Islet of Langerhans (tissue), 1 donor: ENCODE measurements around the gene DIP2C.
"Not testable (repeated sequence)": the region's sequence is repeated elsewhere in the genome, so short reads cannot be mapped to it uniquely, and the experiment has no call there.

Source experiments
- FAIRE-seq: peaks from one replicate; lab custom pipeline; 2011; peaks lifted over from hg19 to GRCh38; lab: Jason Lieb, UNC

The DIP2C gene

DNA sequence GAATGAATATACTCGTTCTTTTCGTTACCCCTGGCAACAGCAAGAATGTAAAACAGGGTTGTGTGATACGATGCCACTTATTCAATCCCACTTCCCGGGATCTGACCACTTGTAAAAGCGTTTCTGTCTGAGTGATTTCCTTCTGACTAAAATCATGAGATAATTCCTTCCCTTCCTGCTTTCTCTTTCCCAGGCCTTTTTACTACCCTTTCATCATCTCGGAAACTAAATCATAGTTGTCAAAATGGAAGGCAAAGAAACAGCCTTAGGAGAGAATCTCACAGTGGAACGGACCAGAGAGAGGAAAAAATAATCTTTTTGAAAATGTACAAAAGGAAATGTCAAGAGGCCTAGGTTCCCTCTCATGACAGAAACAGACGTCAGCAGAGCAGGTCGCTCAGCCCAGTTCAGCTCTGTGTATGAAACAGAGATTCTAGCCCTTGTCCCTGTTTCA, 29.8 kb downstream of the DIP2C start:
- peak; percentile 94 for FAIRE-seq

DNA sequence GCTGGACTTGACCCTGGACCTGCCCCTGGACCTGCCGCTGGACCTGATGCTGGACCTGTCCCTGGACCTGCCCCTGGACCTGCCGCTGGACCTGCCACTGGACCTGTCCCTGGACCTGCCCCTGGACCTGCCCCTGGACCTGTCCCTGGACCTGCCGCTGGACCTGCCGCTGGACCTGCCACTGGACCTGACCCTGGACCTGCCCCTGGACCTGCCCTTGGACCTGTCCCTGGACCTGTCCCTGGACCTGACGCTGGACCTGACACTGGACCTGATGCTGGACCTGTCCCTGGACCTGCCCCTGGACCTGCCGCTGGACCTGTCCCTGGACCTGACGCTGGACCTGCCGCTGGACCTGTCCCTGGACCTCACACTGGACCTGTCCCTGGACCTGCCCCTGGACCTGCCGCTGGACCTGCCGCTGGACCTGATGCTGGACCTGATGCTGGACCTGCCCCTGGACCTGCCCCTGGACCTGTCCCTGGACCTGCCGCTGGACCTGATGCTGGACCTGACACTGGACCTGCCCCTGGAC, 31.6 kb downstream of the DIP2C start:
- not testable (repeated sequence) for FAIRE-seq

DNA sequence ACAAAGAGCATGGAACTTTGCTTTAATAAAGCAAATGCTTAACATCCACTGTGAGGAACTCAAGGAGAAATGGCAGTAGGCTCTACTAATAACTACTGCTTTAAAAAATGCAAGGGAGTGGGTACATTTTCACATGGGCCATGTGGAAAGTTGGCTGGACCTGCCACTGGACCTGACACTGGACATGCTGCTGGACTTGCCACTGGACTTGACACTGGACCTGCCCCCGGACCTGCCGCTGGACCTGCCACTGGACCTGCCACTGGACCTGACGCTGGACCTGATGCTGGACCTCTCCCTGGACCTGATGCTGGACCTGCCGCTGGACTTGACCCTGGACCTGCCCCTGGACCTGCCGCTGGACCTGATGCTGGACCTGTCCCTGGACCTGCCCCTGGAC, 32.6 kb downstream of the DIP2C start:
- no peak for FAIRE-seq

DNA sequence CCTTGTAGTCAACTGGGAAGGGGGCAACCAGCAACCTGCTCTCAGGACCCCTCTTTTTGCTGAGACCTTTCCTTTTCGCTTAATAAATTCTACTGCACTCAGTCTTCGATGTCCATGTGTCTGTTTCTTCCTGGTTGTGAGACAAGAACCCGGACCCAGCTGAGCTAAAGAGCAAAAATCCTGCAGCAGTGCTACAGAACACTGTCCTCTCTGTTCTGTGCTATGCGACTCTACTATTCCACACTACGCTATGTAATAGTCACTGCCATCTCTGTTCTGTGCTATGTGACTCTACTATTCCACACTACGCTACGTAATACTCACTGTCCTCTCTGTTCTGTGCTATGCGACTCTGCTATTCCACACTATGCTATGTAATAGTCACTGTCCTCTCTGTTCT, 34.3 kb downstream of the DIP2C start:
- no peak for FAIRE-seq

DNA sequence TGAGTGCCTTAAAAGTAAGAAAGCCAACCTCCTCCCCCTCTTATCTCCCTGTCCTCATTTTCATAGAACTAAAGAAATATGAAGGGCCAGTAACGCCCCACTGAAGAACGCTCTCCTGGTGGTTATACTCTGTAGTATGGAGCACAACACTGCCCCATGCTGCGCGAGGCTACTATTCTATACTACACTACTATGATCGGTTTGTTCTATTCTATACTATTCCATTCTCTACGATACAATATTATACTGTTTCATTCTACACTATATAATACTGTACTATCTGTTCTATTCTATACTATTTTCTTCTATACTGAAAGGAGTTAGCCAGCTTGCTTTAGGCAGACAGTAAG, 34.8 kb downstream of the DIP2C start:
- FAIRE-seq, result no peak

DNA sequence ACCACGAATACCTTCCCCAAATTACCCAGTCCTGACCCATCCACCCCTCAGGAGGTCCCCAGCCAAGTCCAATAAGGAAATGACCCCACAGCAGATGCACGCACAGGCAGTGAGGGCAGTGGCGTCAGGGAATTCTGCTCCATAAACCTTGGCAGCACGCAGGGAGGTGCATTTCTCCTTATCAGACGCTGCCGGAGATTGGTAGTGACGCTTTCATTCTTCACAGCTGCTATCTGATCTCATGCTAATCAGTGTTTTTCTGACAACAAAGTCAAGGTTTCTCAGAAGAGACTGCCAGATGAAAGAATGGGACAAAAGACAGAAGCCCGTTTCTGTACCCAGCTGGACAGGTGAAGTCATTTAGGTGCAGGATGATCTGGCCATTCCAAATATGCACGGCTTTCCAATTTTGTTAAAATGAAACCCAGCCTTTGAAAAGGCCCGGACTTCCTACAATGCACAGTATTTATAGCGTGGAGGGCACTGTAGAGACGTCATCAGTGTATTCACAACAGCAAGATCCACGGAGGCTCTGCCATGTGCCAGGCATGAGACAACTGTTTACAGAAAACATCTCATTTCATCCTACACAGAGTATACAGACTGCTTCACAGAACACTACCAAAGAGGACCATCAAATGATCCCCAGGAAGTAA, 35.3 kb downstream of the DIP2C start:
- no peak for FAIRE-seq

DNA sequence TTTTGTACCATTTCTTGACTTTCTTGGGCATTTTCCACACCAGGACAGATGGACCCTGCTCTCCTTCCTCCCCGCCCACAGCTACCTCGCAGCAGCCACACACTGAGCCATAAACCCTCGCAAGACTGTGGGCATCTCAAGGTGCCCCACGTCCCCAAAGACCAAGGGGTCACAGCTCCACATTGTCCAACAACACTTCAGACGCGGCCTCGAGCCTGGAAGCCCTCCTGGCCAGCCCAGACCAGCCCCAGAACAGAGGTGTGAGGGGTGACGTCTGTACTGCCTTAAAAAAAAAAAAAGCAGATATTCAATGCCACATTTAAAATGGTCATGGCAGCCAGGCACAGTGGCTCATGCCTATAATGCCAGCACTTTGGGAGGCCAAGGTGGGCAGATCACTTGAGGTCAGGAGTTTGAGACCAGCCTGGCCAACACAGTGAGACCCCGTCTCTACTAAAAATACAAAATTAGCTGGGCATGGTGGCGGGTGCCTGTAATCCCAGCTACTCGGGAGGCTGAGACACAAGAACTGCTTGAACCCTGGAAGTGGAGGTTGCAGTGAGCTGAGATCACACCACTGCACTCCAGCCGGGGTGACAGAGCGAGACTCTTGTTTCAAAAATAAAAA, 36.5 kb downstream of the DIP2C start:
- not testable (repeated sequence) for FAIRE-seq

DNA sequence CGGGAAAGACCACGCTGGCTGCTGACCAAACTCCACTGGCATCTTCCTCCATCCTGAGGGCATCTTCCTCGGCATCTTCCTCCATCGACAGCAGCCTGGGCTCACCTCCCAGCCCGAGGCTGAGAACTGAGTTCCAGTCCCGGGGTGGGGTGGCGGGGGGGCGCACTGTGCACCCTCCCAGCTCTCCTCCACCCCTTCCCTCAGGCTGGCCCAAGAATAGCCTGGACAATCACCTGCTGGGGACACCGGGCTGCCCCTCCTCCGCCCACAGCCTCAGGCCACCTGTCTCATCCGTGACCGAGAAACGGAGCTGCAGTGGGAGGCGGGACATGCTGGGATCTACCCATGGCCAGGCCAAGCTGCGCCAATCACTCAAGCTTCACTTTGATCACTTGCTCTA, 37.2 kb downstream of the DIP2C start:
- FAIRE-seq, result peak; percentile 5

DNA sequence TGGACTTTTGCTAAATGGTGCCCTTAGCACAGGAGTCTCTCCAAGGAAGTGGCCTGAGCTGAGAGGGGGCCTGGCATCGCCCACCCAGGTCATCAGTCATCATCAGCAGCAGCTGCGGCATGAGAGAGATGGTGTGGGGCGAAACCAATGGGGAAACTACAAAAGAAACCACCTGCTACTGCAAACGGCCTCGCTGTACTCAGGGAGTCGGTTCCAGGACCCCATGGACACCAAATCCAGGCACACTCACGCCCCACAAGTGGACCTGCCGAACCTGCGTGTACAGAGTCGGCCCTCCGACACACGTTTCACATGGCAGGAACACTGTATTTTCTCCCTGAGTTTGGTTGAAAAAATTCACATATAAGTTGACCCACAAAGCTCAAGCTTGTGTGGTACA, 37.8 kb downstream of the DIP2C start:
- no peak for FAIRE-seq

DNA sequence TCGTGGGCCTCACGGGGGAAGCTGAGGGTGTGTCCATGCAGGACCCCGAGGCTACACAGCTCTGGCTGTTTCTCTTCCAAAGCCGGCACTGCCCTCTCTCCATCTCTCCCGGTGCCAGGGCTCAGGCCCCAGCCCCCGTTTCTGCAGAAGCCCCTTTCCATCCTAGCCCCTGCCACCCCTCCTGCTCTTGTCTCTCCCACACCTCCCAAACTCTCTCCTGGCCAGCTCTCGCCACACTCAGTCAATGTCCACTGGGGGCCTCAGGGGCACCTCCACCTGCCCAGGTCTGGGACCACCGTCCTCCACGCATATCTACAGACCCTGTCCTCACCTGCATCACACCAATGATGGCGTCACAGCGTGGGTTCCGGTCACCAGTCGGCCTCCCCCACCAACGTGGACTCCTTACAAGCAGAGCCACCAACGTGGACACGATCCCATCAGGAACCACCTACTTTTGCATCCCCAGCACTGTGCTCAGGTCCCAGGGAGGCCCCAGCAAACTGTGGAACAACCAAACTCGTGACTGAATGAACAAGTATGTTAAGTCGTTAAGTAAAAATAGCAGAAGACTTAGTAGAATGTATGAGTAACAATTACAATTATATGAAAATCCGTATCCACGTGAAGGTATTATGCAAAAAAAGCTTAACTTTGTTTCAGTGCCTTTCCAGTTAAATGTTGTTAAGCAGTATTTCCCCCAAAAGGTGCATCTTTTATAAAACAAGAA, 38.4 kb downstream of the DIP2C start:
- no peak for FAIRE-seq

DNA sequence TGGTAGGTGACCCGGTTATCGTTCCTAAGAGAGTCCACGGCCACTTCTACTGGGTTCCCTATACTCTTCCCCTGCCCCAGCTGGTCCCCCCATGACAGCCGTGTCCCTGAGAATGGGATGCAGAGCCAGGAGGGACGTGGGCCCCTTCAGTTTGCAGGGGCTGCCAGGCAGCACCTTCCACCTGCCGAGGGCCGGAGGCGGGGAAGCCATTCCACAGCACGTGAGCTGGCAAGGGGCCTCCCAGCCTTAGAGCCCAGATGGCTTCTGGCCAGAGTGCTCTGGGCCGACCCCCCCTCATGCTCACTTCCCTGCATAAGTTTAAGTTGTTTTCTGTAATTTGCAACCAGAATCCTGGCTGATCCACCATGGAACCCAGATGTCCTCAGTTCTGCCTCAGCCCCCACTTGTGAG, 39.0 kb downstream of the DIP2C start:
- FAIRE-seq, result no peak

DNA sequence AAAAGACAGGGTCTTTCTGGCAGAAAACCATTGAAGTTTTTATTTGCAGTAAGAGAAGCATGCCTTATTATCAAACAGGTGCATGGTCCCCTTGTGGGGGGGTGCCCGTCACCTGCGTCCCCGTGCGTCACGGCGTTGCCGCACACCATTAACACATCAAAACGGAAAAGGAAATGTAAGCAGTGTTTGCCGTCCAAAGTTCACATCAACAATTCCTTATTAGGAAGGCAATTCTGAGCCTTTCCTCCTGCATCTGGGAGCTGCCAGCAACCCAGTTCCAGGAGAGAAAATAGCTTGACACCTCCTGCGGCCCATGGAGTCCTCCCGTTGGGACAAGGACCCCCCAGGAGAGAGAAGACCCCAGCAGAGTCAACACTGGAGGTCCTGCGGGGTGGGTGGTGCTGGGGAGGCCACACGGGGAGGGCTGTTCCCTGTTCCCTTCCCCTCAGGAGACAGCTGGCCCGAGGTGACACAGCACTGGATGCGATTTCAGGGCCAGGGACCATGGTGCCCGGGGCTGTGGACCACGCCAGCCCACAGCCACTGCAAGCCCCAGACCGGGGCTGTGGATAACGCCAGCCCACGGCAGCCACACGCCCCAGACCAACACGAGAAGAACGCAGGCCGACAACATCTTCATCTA, 39.5 kb downstream of the DIP2C start:
- peak; percentile 96 for FAIRE-seq

DNA sequence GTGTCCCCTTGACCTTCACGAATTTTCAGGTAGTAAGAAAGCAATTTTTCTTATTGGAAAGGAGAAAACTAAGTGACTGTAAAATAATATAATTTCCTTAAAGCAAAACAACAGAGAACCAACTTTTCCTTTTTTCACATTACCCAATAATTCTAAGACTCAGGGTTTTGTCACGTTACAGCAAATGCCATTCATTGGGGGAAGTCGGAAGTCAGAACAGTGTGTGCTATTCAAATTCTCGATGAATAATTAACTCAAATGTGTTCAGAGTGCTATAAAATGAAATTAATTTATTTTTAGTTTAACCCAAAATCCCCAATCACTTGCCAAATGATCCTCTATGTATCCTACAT, 40.0 kb downstream of the DIP2C start:
- no peak for FAIRE-seq

DNA sequence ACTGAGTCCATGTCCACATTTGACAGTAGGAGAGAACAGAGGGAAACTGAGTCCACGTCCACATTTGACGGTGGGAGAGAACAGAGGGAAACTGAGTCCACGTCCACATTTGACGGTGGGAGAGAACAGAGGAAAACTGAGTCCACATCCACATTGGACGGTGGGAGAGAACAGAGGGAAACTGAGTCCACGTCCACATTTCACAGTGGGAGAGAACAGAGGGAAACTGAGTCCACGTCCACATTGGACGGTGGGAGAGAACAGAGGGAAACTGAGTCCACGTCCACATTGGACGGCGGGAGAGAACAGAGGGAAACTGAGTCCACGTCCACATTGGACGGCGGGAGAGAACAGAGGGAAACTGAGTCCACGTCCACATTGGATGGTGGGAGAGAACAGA, 42.4 kb downstream of the DIP2C start:
- FAIRE-seq, result not testable (repeated sequence)

DNA sequence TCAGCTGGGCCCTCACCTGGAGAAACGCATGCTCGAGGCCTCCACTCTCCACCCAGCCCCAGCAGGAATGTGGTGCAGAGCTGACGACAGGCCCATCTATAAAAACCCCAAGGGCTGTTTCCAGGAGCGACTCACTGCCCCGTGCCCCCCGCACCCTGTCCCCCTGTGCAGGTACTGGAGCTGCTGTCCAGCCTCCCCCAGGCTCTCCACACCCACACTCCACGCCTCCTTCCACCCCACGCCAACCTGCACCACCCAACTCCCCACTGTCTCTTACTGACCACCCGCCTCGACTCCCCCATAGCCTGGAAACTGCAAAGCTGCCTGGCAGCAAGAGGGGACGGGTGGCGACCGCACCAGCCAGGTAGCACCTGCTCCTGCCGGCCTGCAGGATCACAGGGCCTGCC, 43.3 kb downstream of the DIP2C start:
- FAIRE-seq, result no peak

DNA sequence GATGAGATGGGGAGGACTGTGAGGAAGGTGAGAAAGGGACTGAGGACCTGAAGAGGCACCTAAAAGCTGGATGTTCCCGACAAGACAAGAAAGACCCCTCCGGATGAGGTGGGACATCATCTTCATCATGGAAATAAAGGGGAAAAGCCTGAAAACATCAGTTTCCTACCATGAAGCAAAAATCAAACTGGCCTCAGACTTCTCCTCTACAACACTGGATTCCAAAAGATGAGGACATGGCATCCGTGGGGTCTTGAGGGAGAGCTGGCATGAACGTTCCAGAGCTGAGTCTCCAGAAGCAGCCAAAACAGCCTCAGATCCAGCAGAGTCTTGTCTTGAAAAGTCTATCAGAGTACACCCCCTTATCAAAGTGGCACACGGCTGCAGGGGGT, 44.5 kb downstream of the DIP2C start:
- FAIRE-seq, result no peak

DNA sequence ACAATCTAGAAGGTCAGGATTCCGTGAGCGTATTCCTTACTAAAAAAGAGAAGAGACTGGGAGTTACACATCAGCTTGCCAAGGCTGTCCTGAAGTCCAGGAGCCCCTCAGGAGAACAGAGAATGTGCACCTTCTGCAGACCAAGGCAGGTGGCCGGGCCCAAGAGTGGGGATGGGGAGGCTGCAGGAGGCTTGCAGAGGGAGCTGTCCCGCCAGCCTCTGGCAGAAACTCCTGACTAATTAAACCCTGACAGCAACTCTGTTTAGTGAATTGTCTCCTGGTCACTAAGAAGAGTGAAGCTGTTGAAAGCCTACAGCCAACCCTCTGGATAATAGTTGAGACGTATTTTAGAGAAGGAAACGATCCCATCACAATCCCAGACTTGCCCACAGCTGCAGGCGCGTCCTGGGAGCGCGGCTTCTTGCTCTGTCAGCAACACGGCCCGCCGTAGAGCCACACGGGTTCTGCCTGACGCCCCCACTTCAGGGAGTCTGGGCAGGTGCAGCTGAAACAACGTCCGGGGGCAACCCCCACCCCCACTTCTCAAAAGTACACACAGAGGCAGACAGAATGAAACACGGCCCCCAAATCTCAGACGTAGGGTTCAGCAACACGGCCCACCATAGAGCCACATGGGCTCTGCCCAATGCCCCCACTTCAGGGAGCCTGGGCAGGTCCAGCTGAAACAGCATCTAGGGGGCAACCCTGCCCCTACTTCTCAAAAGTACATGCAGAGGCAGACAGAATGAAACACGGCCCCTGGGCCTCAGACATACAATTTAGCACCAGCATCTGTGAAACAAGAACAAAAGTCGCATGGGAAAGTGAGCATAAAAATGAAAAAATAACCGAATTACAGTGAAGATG, 45.2 kb downstream of the DIP2C start:
- no peak for FAIRE-seq

DNA sequence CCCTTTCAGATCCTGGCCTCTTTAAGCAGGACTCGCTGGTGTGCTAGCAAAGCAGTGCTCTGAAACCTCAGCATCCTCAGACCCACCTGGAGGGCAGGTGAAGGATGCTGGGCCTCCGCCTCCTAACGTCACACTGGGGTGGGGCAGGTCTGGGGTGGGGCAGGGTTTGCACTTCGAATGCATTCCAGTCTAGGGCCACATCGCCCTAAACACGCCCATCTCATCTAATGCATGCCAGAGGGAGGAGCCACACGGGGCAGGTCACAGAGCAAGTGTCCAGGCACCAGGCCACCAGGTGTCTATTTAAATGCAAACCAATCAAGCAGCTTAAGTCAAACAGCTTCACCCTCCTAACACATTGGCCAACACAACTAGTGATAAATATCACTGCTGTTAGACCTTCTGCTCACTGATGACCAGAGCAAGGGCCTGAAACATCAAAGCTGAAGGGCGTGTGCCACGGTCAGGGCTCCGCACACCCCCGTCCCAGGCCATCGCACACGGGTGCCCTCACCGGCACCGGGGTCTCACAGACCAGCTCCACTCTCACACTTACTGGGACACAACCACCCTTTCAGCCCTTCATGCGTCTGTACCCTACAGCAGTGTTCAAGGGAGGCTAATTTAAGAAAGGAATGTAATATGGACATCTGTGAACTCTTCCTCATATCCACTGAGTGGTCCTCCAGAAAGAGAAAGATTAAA, 47.1 kb downstream of the DIP2C start:
- no peak for FAIRE-seq

DNA sequence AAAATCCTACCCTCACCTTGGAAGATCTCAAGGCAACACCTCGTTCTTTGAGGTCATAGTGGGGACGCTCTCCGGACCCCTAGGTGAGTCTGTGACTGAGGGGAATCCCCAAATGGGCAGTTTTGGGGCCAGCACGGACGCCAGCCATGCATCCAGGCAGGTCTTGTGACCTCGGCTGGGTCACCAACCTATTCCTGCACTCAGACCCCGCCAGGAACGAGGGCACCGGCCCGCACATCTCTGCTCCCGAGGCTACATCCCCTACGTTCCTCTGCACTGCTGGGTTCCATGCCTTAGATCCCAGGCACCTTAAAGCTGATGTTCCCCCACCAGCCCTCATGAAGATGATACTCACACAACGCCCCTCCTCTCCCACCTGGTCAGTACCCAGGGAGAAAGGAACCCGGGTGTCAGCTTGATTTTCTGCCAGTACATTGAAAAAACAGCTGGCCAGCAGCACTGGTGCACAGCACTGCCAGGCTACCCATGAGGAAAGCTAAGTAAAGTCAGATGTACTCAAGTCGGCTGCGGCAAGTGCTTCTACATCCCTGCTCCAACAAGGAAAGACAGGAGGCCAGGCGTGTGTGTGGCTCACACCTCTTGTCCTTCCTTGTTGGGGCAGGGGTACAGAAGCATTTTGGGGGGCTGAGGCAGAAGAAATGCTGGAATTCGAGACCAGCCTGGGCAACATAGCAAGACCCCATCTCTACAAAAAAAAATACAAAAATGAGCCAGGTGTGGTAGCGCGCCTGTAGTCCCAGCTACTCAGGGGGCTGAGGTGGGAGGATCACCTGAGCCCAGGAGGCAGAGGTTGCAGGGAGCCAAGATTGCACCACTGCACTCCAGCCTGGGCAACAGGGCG, 48.1 kb downstream of the DIP2C start:
- FAIRE-seq, result no peak

DNA sequence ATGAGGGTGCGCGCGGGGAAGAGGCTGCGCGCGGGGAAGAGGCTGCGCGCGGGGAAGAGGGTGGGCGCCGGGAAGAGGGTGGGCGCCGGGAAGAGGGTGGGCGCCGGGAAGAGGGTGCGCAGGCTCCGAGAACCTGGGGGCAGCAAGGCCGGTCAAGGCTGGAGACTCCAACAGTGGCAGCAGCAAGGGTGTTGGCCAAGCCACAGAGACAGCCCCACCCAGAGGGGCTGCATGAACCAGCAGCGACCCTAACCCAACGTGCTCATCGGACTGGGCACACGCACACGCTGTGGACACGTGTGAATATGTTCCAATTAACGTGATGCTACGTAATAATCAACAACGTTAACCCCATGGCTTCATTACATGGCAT, 48.8 kb downstream of the DIP2C start:
- FAIRE-seq, result no peak
